ENCODE results near the gene DIPK1C.

DNA sequence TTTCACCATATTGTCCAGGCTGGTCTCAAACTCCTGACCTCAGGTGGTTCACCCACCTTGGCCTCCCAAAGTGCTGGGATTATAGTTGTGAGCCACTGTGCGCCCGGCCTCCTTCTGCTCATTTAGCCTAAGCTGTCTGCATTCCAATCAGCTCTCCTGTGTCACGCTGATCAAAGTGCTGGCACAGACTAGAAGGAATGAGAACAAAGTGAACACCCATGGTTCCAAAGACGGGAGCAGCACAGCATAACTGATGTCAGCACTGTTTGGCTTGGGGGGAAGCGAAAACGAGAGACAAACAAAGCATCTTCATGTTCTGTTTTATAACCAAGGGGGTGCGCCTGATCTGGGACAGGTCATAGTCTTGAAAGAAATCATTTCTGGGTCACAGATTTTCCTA, 43.3 kb downstream of the DIPK1C start:
- TF ChIP-seq, protein P1, sequence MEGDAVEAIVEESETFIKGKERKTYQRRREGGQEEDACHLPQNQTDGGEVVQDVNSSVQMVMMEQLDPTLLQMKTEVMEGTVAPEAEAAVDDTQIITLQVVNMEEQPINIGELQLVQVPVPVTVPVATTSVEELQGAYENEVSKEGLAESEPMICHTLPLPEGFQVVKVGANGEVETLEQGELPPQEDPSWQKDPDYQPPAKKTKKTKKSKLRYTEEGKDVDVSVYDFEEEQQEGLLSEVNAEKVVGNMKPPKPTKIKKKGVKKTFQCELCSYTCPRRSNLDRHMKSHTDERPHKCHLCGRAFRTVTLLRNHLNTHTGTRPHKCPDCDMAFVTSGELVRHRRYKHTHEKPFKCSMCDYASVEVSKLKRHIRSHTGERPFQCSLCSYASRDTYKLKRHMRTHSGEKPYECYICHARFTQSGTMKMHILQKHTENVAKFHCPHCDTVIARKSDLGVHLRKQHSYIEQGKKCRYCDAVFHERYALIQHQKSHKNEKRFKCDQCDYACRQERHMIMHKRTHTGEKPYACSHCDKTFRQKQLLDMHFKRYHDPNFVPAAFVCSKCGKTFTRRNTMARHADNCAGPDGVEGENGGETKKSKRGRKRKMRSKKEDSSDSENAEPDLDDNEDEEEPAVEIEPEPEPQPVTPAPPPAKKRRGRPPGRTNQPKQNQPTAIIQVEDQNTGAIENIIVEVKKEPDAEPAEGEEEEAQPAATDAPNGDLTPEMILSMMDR (conservative IDR thresholded peaks at IDR 0.05 in 1 of 2, IDR thresholded peaks at IDR 0.05 in 1 of 2; ENCODE audit: low read depth in 1 of 2, low read length in 2 of 2): no peak
- no peak for TF ChIP-seq EZH2 (IDR thresholded peaks at IDR 0.05; ENCODE audit: low read length, missing control alignments)

Data from fibroblast of lung (primary cell).